CD14-positive monocyte (primary cell): Measurements from ENCODE around the gene DGKI. TPM values are rescaled to one million over a fixed set of nuclear protein-coding genes. Genes with fewer than 3 reads are reported as not detected.

Source experiments
- DNase-seq, 3 donors: peaks; one replicate each; pipeline ENCODE4 v3.0.0-alpha.2; 2011 to 2022
- H2AFZ ChIP-seq: 2 replicates; pipeline ENCODE4 v1.6.0; 2012; ENCODE audit warnings: mild to moderate bottlenecking, low read depth, low read length, inconsistent platforms; ENCODE audit not compliant: insufficient read depth, poor library complexity, severe bottlenecking
- H3K27ac ChIP-seq, 2 donors: 1 replicate in 1 of 2; 2 replicates in 1 of 2; pipeline ENCODE4 v1.5.1; 2012 to 2013; ENCODE audit warnings: low read length in 2 of 2, control low read depth in 1 of 2, inconsistent platforms in 1 of 2, low read depth in 1 of 2, mild to moderate bottlenecking in 1 of 2
- H3K27me3 ChIP-seq, 2 donors: one replicate each; pipeline versions ENCODE4 v1.6.0 to v1.6.1; 2011 to 2013; ENCODE audit warnings: low read length in 2 of 2; ENCODE audit not compliant: control insufficient read depth in 2 of 2, insufficient read depth in 2 of 2
- H3K36me3 ChIP-seq, 2 donors: replicated peaks in 1 of 2; 1 replicate in 1 of 2; 2 replicates in 1 of 2; pipeline versions ENCODE4 v1.5.1 to v1.6.1; 2012 to 2013; ENCODE audit warnings: low read length in 2 of 2, control low read depth in 1 of 2, inconsistent platforms in 1 of 2, mild to moderate bottlenecking in 1 of 2; ENCODE audit not compliant: insufficient read depth in 2 of 2, control insufficient read depth in 1 of 2
- H3K4me1 ChIP-seq, 2 donors: 1 replicate in 1 of 2; 2 replicates in 1 of 2; pipeline versions ENCODE4 v1.5.1 to v1.6.1; 2012 to 2013; ENCODE audit warnings: low read length in 2 of 2, control low read depth in 1 of 2, inconsistent platforms in 1 of 2, mild to moderate bottlenecking in 1 of 2, moderate library complexity in 1 of 2; ENCODE audit not compliant: insufficient read depth in 2 of 2, control insufficient read depth in 1 of 2
- H3K4me2 ChIP-seq: replicated peaks from 2 replicates; pipeline ENCODE3; 2012; ENCODE audit warnings: low read length, moderate library complexity, mild to moderate bottlenecking; ENCODE audit not compliant: poor library complexity, severe bottlenecking; ENCODE audit errors: extremely low read depth
- H3K4me3 ChIP-seq, 3 experiments: fragments of 200-600 bp in 1 of 3; sonication (generic) in 1 of 3; replicated peaks in 1 of 3; 1 replicate in 2 of 3; 2 replicates in 1 of 3; pipeline ENCODE4 v1.5.1; 2011 to 2013; ENCODE audit warnings: low read length in 3 of 3, mild to moderate bottlenecking in 3 of 3, control low read depth in 2 of 3, low read depth in 2 of 3, inconsistent platforms in 1 of 3, moderate library complexity in 1 of 3
- H3K79me2 ChIP-seq: 2 replicates; pipeline ENCODE4 v1.6.0; 2012; ENCODE audit warnings: mild to moderate bottlenecking, control low read depth, inconsistent platforms, low read length, moderate library complexity; ENCODE audit not compliant: insufficient read depth
- H3K9ac ChIP-seq: 2 replicates; pipeline ENCODE4 v1.6.0; 2017; ENCODE audit warnings: low read length, mild to moderate bottlenecking; ENCODE audit not compliant: insufficient read depth, poor library complexity, severe bottlenecking
- H3K9me3 ChIP-seq, 2 donors: replicated peaks in 1 of 2; 1 replicate in 1 of 2; 2 replicates in 1 of 2; pipeline versions ENCODE4 v1.5.1 to v1.6.1; 2012 to 2013; ENCODE audit warnings: low read length in 2 of 2, control low read depth in 1 of 2; ENCODE audit not compliant: control insufficient read depth in 1 of 2, insufficient read depth in 1 of 2
- H4K20me1 ChIP-seq: 2 replicates; pipeline ENCODE4 v1.6.0; 2012; ENCODE audit warnings: mild to moderate bottlenecking, low read length, control low read depth, moderate library complexity; ENCODE audit not compliant: insufficient read depth
- H3K27ac Mint-ChIP-seq, 7 donors: one replicate each; pipeline ENCODE4 v1.8.0; 2020; ENCODE audit warnings: mild to moderate bottlenecking in 7 of 7, mixed read lengths in 7 of 7, moderate library complexity in 6 of 7, inconsistent platforms in 2 of 7
- H3K27me3 Mint-ChIP-seq, 3 donors: one replicate each; pipeline ENCODE4 v1.8.0; 2021 to 2022; ENCODE audit warnings: low read depth in 3 of 3, mild to moderate bottlenecking in 3 of 3, mixed read lengths in 3 of 3, moderate library complexity in 3 of 3, inconsistent platforms in 1 of 3
- H3K36me3 Mint-ChIP-seq, 2 donors: one replicate each; pipeline ENCODE4 v1.8.0; 2020; ENCODE audit warnings: mixed read lengths in 2 of 2, inconsistent platforms in 1 of 2, mild to moderate bottlenecking in 1 of 2
- H3K4me1 Mint-ChIP-seq: one replicate; pipeline ENCODE4 v1.8.0; 2020; ENCODE audit warnings: mild to moderate bottlenecking, mixed read lengths
- H3K4me3 Mint-ChIP-seq, 2 donors: one replicate each; pipeline ENCODE4 v1.8.0; 2020; ENCODE audit warnings: mild to moderate bottlenecking in 2 of 2, mixed read lengths in 2 of 2, moderate library complexity in 1 of 2
- H3K9me3 Mint-ChIP-seq, 7 donors: one replicate each; pipeline ENCODE4 v1.8.0; 2020 to 2022; ENCODE audit warnings: mixed read lengths in 7 of 7, mild to moderate bottlenecking in 6 of 7, moderate library complexity in 6 of 7, inconsistent platforms in 2 of 7
- WGBS: methylation state at CpG from one replicate; pipeline ENCODE4 v1.1.5; 2013; ENCODE audit warnings: missing lambda C conversion rate; ENCODE audit not compliant: insufficient coverage; 5-methylcytosine and 5-hydroxymethylcytosine counted together
- intact Hi-C, 2 donors: fragments of 100-400 bp; cut with micrococcal nuclease; formaldehyde crosslinking; loops; one replicate each; pipeline versions ENCODE4 v1.15.0 to v1.15.1; 2023
- polyA plus RNA-seq, 3 donors: library from polyadenylated mRNA; depleted of rRNA in 1 of 3; unstranded in 2 of 3; stranded (reverse) in 1 of 3; fragments of 300-500 nt in 2 of 3; fragments of >200 nt in 1 of 3; fragmentation: Illumina TruSeq in 2 of 3; gene quantifications; 1 replicate in 2 of 3; 2 replicates in 1 of 3; pipeline ENCODE4 v1.2.3, GENCODE V29; 2012 to 2021
- TF ChIP-seq, protein P1 (sequence below): fragments of 200-600 bp; IDR thresholded peaks from one replicate; pipeline ENCODE4 v1.8.0; 2022; ENCODE audit warnings: antibody characterized with exemption, mild to moderate bottlenecking

The DGKI gene
- polyA plus RNA-seq, 3 donors, result not detected

DNA sequence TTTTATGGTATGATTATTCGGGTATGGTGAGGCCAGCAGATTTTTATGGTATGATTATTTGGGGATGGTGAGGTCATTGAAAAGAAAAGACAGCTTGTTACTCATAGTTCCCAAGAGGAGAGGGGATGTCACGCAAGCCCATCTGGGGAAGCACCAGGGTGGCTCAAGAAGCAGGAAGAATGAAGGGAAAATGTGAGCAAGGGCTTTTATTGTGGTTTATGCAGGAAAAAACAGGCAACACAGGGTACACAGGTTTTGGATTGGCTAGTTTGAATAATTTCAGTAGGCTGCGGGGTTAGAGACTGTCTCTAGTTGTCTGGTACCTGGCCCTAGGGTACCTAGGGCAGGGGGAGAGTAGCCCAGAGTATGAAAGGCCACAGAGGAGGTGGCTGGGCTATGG lies 26.8 kb upstream of the DGKI start:
- Histone ChIP-seq H4K20me1 (no peaks in the 10 kb centered on the region), H3K9me3 (no peaks in the 10 kb centered on the region), H3K9ac (no peak overlapping the region), H3K4me1 (no peaks in the 10 kb centered on the region), H3K27me3 (no peaks in the 10 kb centered on the region), H3K79me2 (no peaks in the 10 kb centered on the region), H3K4me3 (no peak overlapping the region), H3K27ac (no peak overlapping the region), H2AFZ (no peak overlapping the region), H3K4me2 (no peak overlapping the region), H3K36me3 (peaks cover 35 to 70% of the 10 kb centered on the region in 2 donors)
- peaks cover 0 to 2% (median 0%) of the 10 kb centered on the region in 7 donors for H3K9me3 Mint-ChIP-seq
- TF ChIP-seq, protein P1, sequence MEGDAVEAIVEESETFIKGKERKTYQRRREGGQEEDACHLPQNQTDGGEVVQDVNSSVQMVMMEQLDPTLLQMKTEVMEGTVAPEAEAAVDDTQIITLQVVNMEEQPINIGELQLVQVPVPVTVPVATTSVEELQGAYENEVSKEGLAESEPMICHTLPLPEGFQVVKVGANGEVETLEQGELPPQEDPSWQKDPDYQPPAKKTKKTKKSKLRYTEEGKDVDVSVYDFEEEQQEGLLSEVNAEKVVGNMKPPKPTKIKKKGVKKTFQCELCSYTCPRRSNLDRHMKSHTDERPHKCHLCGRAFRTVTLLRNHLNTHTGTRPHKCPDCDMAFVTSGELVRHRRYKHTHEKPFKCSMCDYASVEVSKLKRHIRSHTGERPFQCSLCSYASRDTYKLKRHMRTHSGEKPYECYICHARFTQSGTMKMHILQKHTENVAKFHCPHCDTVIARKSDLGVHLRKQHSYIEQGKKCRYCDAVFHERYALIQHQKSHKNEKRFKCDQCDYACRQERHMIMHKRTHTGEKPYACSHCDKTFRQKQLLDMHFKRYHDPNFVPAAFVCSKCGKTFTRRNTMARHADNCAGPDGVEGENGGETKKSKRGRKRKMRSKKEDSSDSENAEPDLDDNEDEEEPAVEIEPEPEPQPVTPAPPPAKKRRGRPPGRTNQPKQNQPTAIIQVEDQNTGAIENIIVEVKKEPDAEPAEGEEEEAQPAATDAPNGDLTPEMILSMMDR, result no peak
- intact Hi-C loops, result no loop called here
- H3K27me3 Mint-ChIP-seq, result no peaks in the 10 kb centered on the region
- DNase-seq, result no peak
- H3K4me1 Mint-ChIP-seq, result no peaks in the 10 kb centered on the region
- H3K36me3 Mint-ChIP-seq, result peaks cover 59 to 74% of the 10 kb centered on the region in 2 donors
- 91% methylated on average over 3 of the region's 3 CpGs for WGBS
- H3K27ac Mint-ChIP-seq, result peak overlapping the region in 1 of 7 donors; percentile 1
- H3K4me3 Mint-ChIP-seq, result no peak overlapping the region

DNA sequence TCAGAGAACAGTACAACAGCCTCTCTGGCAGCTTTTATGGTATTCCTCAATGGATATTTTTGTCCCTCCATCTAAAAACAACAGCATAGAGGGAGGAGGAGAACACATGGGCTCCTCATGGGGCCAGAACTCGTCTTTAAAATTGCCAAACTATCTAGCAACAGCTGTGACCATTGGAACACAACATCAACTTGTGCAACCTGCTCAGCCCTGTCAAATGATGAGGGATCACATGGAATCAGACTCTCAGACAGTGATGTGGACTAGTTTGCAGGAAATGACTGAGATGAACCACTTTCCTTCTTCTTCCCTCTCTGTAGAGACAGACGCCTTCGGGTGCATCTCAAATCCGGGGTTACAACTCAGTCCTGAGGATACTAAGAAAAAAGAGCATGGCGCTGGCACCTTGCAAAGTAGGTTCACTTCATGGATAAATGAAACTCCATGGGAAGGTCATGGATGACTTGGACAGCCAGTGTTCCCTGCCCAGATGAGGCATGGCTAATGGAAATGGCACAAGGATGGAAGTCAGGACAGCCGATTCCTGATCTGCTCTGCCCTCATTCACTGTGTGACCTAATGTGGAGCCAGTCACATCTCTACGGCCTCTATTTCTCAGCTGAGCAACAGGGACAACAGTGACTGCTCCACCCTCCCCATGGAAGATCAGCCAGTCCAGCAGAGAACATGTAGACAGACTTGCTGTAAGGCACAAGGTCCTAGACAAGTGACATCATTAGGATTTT lies 24.6 kb upstream of the DGKI start:
- Mint-ChIP-seq H3K4me1 (no peaks in the 10 kb centered on the region), H3K27me3 (no peaks in the 10 kb centered on the region), H3K9me3 (peaks cover 0 to 3% (median 1%) of the 10 kb centered on the region in 7 donors), H3K36me3 (peaks cover 57 to 74% of the 10 kb centered on the region in 2 donors), H3K27ac (peak overlapping the region in 1 of 7 donors; percentile 51), H3K4me3 (no peak overlapping the region)
- peaks cover 27 to 70% of the 10 kb centered on the region in 2 donors for H3K36me3 ChIP-seq
- H3K4me1 ChIP-seq, result no peaks in the 10 kb centered on the region
- WGBS, result 100% methylated on average over 4 of the region's 7 CpGs
- H3K9ac ChIP-seq, result no peak overlapping the region
- no peaks in the 10 kb centered on the region for H4K20me1 ChIP-seq
- TF ChIP-seq, protein P1, result no peak
- no peaks in the 10 kb centered on the region for H3K79me2 ChIP-seq
- intact Hi-C loops, result no loop called here
- H3K9me3 ChIP-seq, result no peaks in the 10 kb centered on the region
- H2AFZ ChIP-seq, result no peak overlapping the region
- no peak overlapping the region for H3K27ac ChIP-seq
- no peak for DNase-seq
- no peak overlapping the region for H3K4me2 ChIP-seq
- H3K27me3 ChIP-seq, result no peaks in the 10 kb centered on the region
- no peak overlapping the region for H3K4me3 ChIP-seq
